Endodermal cell (in vitro differentiated cells): Measurements from ENCODE around the gene ZNF446. TPM values are rescaled to one million over a fixed set of nuclear protein-coding genes. Genes with fewer than 3 reads are reported as not detected.

Experiments used
- DNase-seq: peaks from one replicate; pipeline ENCODE4 v3.0.0-alpha.2; 2017
- H3K27ac ChIP-seq: 2 replicates; pipeline ENCODE4 v1.5.1; 2013; ENCODE audit warnings: mild to moderate bottlenecking, low read depth, low read length, moderate library complexity
- H3K27me3 ChIP-seq: 2 replicates; pipeline ENCODE4 v1.6.1; 2013; ENCODE audit warnings: mild to moderate bottlenecking, low read length, moderate library complexity; ENCODE audit not compliant: insufficient read depth, control insufficient read depth, poor library complexity, severe bottlenecking
- H3K36me3 ChIP-seq: 2 replicates; pipeline ENCODE4 v1.7.0; 2013; ENCODE audit warnings: mild to moderate bottlenecking, low read length, moderate library complexity; ENCODE audit not compliant: control insufficient read depth, insufficient read depth
- H3K4me1 ChIP-seq: one replicate; pipeline ENCODE4 v1.7.0; 2013; ENCODE audit warnings: low read length; ENCODE audit not compliant: control insufficient read depth, insufficient read depth
- H3K4me3 ChIP-seq: 2 replicates; pipeline ENCODE4 v1.5.1; 2013; ENCODE audit warnings: mild to moderate bottlenecking, low read length, moderate library complexity
- H3K9ac ChIP-seq: 2 replicates; pipeline ENCODE4 v1.6.1; 2013; ENCODE audit warnings: mild to moderate bottlenecking, low read length, moderate library complexity; ENCODE audit not compliant: poor library complexity, severe bottlenecking; ENCODE audit errors: extremely low read depth
- H3K9me3 ChIP-seq: 2 replicates; pipeline ENCODE4 v1.6.1; 2013; ENCODE audit warnings: mild to moderate bottlenecking, low read length, moderate library complexity; ENCODE audit not compliant: control insufficient read depth
- H3K27ac Mint-ChIP-seq: 2 replicates; pipeline ENCODE4 v1.8.0; 2020; ENCODE audit warnings: mixed read lengths
- H3K27me3 Mint-ChIP-seq: 2 replicates; pipeline ENCODE4 v1.8.0; 2021; ENCODE audit warnings: mild to moderate bottlenecking, mixed read lengths; ENCODE audit not compliant: insufficient read depth
- H3K36me3 Mint-ChIP-seq: 2 replicates; pipeline ENCODE4 v1.8.0; 2020; ENCODE audit warnings: low read depth, mixed read lengths
- H3K4me1 Mint-ChIP-seq: 2 replicates; pipeline ENCODE4 v1.8.0; 2020; ENCODE audit warnings: mixed read lengths
- H3K4me3 Mint-ChIP-seq: 2 replicates; pipeline ENCODE4 v1.8.0; 2020; ENCODE audit warnings: mild to moderate bottlenecking, moderate library complexity, mixed read lengths
- H3K9me3 Mint-ChIP-seq: 2 replicates; pipeline ENCODE4 v1.8.0; 2020; ENCODE audit warnings: mild to moderate bottlenecking, mixed read lengths
- WGBS, 2 experiments: methylation state at CpG; one replicate each; pipeline versions ENCODE4 v1.1.5 to v1.1.7; 2013; ENCODE audit warnings: missing lambda C conversion rate in 2 of 2, mixed read lengths in 1 of 2; ENCODE audit not compliant: insufficient coverage in 1 of 2, insufficient read length in 1 of 2; 5-methylcytosine and 5-hydroxymethylcytosine counted together
- total RNA-seq, 2 donors: library from RNA; stranded (reverse); fragmentation: NEBNext Ultra II Directional in 1 of 2; extraction: Animal tissue kit (Norgen Biotek cat#: 25700) in 1 of 2; gene quantifications; 2 replicates in 1 of 2; 3 replicates in 1 of 2; pipeline ENCODE4 v1.2.1, GENCODE V29; 2021
- TF ChIP-seq, protein P1 (sequence below): fragments of 200-600 bp; sonication (generic); conservative IDR thresholded peaks from 2 replicates; pipeline ENCODE4 v1.5.0; 2021; ENCODE audit warnings: antibody characterized with exemption, mild to moderate bottlenecking

The ZNF446 gene
- total RNA-seq, 2 donors from 2014 or later = 10.4 to 10.7 TPM

- Histone ChIP-seq H3K9ac (no peak overlapping the region), H3K4me1 (peaks cover 5% of the 10 kb centered on the region), H3K36me3 (peaks cover 25% of the 10 kb centered on the region), H3K4me3 (no peak overlapping the region), H3K27me3 (no peaks in the 10 kb centered on the region), H3K9me3 (no peaks in the 10 kb centered on the region), H3K27ac (no peak overlapping the region)
- TF ChIP-seq, protein P1, sequence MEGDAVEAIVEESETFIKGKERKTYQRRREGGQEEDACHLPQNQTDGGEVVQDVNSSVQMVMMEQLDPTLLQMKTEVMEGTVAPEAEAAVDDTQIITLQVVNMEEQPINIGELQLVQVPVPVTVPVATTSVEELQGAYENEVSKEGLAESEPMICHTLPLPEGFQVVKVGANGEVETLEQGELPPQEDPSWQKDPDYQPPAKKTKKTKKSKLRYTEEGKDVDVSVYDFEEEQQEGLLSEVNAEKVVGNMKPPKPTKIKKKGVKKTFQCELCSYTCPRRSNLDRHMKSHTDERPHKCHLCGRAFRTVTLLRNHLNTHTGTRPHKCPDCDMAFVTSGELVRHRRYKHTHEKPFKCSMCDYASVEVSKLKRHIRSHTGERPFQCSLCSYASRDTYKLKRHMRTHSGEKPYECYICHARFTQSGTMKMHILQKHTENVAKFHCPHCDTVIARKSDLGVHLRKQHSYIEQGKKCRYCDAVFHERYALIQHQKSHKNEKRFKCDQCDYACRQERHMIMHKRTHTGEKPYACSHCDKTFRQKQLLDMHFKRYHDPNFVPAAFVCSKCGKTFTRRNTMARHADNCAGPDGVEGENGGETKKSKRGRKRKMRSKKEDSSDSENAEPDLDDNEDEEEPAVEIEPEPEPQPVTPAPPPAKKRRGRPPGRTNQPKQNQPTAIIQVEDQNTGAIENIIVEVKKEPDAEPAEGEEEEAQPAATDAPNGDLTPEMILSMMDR = no peak
- H3K27ac Mint-ChIP-seq = no peak overlapping the region
- no peak for DNase-seq
- peaks cover 19% of the 10 kb centered on the region for H3K36me3 Mint-ChIP-seq
- no peak overlapping the region for H3K4me3 Mint-ChIP-seq
- 96 to 98% methylated on average over 30 to 39 of the region's 39 CpGs for WGBS, 2 experiments
- peaks cover 3% of the 10 kb centered on the region for H3K27me3 Mint-ChIP-seq
- H3K9me3 Mint-ChIP-seq = no peaks in the 10 kb centered on the region
- H3K4me1 Mint-ChIP-seq = peaks cover 18% of the 10 kb centered on the region
Observed at GRCh38 chr19:58471736-58472135, 4.4 kb upstream of the ZNF446 start.

DNA sequence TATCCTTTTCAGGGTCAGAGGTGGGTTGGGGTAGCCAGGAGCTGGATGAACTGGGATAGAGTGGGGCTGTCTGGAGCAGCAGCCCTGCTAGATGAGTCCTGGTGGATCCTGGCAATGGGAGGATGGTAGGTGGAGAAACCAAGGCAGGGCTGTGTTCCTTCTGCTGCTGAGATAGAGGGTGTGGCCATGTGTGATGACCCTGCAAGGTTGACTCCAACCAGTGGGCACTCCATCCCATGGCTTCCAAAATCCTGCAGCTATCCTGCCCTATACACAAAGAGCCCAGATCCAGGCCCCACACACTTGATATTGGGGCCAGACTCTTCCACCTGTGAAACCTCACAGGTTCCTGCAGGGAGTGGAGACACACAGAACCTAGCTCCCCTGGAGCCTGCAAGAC is 2.4 kb upstream of the ZNF446 start:
- Histone ChIP-seq H3K27me3 (no peaks in the 10 kb centered on the region), H3K9me3 (no peaks in the 10 kb centered on the region), H3K4me1 (peaks cover 11% of the 10 kb centered on the region), H3K36me3 (peaks cover 25% of the 10 kb centered on the region), H3K4me3 (no peak overlapping the region), H3K27ac (no peak overlapping the region), H3K9ac (no peak overlapping the region)
- no peaks in the 10 kb centered on the region for H3K9me3 Mint-ChIP-seq
- no peak overlapping the region for H3K4me3 Mint-ChIP-seq
- TF ChIP-seq, protein P1 = no peak
- no peak for DNase-seq
- peaks cover 5% of the 10 kb centered on the region for H3K27me3 Mint-ChIP-seq
- H3K27ac Mint-ChIP-seq = no peak overlapping the region
- peaks cover 11% of the 10 kb centered on the region for H3K4me1 Mint-ChIP-seq
- peaks cover 21% of the 10 kb centered on the region for H3K36me3 Mint-ChIP-seq

DNA sequence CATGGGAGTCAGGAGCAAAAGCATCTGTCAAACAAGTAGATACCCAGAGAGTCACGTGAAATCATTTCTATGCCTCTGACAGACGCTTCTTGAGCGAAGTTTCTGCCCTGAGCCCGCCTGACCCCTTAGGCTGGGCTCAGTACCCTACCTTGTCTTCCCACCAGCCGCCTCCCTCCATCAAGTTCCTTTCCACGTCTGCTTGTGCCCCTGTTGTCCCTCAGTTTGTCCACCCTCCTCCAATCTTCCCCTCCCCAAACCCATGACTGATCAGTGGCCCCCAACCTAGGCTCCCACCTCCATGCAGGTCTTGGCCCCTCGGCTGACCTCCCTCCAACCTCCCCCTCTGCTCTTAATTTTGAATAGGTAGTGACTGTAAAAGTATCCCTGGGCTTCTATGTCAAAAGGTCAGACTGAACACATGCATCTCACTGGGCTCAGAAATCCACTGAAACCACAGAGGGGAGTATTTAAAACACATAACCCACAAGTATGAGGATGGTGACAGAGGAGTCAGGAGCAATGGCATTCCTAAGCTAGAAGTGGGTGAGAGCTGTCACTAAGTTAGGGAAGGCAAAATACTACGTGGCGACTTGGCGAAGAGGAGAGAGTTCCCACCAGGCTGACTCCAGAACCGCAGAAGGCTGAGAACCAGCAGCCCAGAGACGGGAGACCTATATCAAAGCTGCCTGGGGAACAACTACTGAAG is 1.7 kb upstream of the ZNF446 start:
- Mint-ChIP-seq H3K27me3 (peaks cover 5% of the 10 kb centered on the region), H3K4me3 (peak overlapping the region; percentile 81), H3K4me1 (peaks cover 11% of the 10 kb centered on the region), H3K36me3 (peaks cover 23% of the 10 kb centered on the region), H3K27ac (no peak overlapping the region), H3K9me3 (no peaks in the 10 kb centered on the region)
- no peak overlapping the region for H3K27ac ChIP-seq
- H3K4me1 ChIP-seq = peaks cover 11% of the 10 kb centered on the region
- TF ChIP-seq, protein P1 = no peak
- peak overlapping the region; percentile 91 for H3K4me3 ChIP-seq
- peaks cover 21% of the 10 kb centered on the region for H3K36me3 ChIP-seq
- H3K9ac ChIP-seq = peak overlapping the region; percentile 46
- no peaks in the 10 kb centered on the region for H3K27me3 ChIP-seq
- no peaks in the 10 kb centered on the region for H3K9me3 ChIP-seq
- DNase-seq = no peak
- WGBS, 2 experiments = 87 to 88% methylated on average over 9 to 12 of the region's 12 CpGs
